OCI-LY7 (cell line): ENCODE measurements around the gene GSN. TPM values are rescaled to one million over a fixed set of nuclear protein-coding genes. Genes with fewer than 3 reads are reported as not detected.

Experiments used
- BruUV-seq: library from RNA; stranded (reverse); fragments of 400-500 nt; replicated peaks from 2 replicates; lab custom pipeline; 2021; lab: Mats Ljungman, UMichigan
- CTCF ChIA-PET: fragments of 300-600 bp; sonication (Branson Sonifier 250); formaldehyde crosslinking; loops from one replicate; lab custom pipeline; 2022; ENCODE audit warnings: antibody characterized with exemption; ENCODE audit not compliant: unreplicated experiment; lab: Charles Lee
- POLR2A ChIA-PET: fragments of 300-600 bp; sonication (Branson Sonifier 250); formaldehyde crosslinking; loops from one replicate; lab custom pipeline; 2022; ENCODE audit warnings: antibody characterized with exemption; lab: Charles Lee
- DNase-seq: peaks from one replicate; pipeline ENCODE4 v3.0.0-alpha.2; 2015; ENCODE audit warnings: low spot score
- H2AFZ ChIP-seq: fragments of 200-600 bp; sonication (generic), shearing (Covaris generic); 2 replicates; pipeline ENCODE4 v1.6.1; 2014; ENCODE audit warnings: mild to moderate bottlenecking, antibody characterized with exemption, low read length, moderate library complexity
- H3K27ac ChIP-seq: fragments of 200-600 bp; sonication (generic); 2 replicates; pipeline ENCODE4 v1.5.1; 2014; ENCODE audit warnings: mixed run types, low read depth, mild to moderate bottlenecking, moderate library complexity, low read length, inconsistent platforms; ENCODE audit not compliant: poor library complexity, severe bottlenecking
- H3K36me3 ChIP-seq: fragments of 200-600 bp; sonication (generic); 2 replicates; pipeline ENCODE4 v1.6.1; 2014; ENCODE audit warnings: mild to moderate bottlenecking, antibody characterized with exemption, low read length, moderate library complexity, mixed read lengths; ENCODE audit not compliant: insufficient read depth
- H3K4me1 ChIP-seq: fragments of 200-600 bp; sonication (generic); 2 replicates; pipeline ENCODE4 v1.5.1; 2014; ENCODE audit warnings: mild to moderate bottlenecking, low read length; ENCODE audit not compliant: insufficient read depth, poor library complexity, severe bottlenecking
- H3K4me2 ChIP-seq: fragments of 200-600 bp; sonication (generic); 2 replicates; pipeline ENCODE4 v1.6.1; 2014; ENCODE audit warnings: mild to moderate bottlenecking, low read length
- H3K4me3 ChIP-seq: fragments of 200-600 bp; sonication (generic); 2 replicates; pipeline ENCODE4 v1.5.1; 2014; ENCODE audit warnings: mild to moderate bottlenecking, low read depth, low read length; ENCODE audit not compliant: poor library complexity, severe bottlenecking
- H3K79me2 ChIP-seq: fragments of 200-600 bp; sonication (generic); 2 replicates; pipeline ENCODE4 v1.6.1; 2016; ENCODE audit warnings: low read depth, mild to moderate bottlenecking, low read length, moderate library complexity, mixed read lengths; ENCODE audit not compliant: insufficient read depth
- H3K9me2 ChIP-seq: fragments of 200-600 bp; sonication (generic); 2 replicates; pipeline ENCODE4 v1.6.1; 2016; ENCODE audit warnings: mild to moderate bottlenecking, low read length, mixed read lengths; ENCODE audit not compliant: insufficient read depth
- H3K9me3 ChIP-seq: fragments of 200-600 bp; sonication (generic); 2 replicates; pipeline ENCODE4 v1.6.1; 2014; ENCODE audit warnings: mild to moderate bottlenecking, mixed run types, low read length, mixed read lengths
- H4K20me1 ChIP-seq: fragments of 200-600 bp; sonication (generic); 2 replicates; pipeline ENCODE4 v1.6.1; 2014; ENCODE audit warnings: mild to moderate bottlenecking, antibody characterized with exemption, low read length, moderate library complexity, mixed read lengths; ENCODE audit not compliant: insufficient read depth
- EZH2phosphoT487 ChIP-seq: fragments of 200-600 bp; sonication (generic); IDR thresholded peaks from 2 replicates; pipeline ENCODE4 v1.6.1; 2018; ENCODE audit warnings: low read depth, borderline replicate concordance, mild to moderate bottlenecking, mixed run types, antibody characterized with exemption, low read length, moderate library complexity, mixed read lengths
- intact Hi-C: fragments of 100-400 bp; cut with micrococcal nuclease; formaldehyde crosslinking; loops from one replicate; pipeline ENCODE4 v1.10.0; 2022; ENCODE audit not compliant: unreplicated experiment
- total RNA-seq, 2 experiments: library from RNA; depleted of rRNA in 1 of 2; stranded (reverse); fragments of >200 nt in 1 of 2; shearing (Covaris generic) in 1 of 2; gene quantifications; 2 replicates each; pipeline ENCODE4 v1.2.3, GENCODE V29; 2014 to 2022
- TF ChIP-seq, protein P1 (sequence below): fragments of 200-600 bp; sonication (generic); conservative IDR thresholded peaks from 2 replicates; pipeline ENCODE4 v1.5.1; 2014; ENCODE audit warnings: mild to moderate bottlenecking, antibody characterized with exemption, low read length, moderate library complexity, mixed read lengths

GSN gene
- total RNA-seq, 2 experiments from 2014 or later: 13.4 to 16.3 TPM

DNA sequence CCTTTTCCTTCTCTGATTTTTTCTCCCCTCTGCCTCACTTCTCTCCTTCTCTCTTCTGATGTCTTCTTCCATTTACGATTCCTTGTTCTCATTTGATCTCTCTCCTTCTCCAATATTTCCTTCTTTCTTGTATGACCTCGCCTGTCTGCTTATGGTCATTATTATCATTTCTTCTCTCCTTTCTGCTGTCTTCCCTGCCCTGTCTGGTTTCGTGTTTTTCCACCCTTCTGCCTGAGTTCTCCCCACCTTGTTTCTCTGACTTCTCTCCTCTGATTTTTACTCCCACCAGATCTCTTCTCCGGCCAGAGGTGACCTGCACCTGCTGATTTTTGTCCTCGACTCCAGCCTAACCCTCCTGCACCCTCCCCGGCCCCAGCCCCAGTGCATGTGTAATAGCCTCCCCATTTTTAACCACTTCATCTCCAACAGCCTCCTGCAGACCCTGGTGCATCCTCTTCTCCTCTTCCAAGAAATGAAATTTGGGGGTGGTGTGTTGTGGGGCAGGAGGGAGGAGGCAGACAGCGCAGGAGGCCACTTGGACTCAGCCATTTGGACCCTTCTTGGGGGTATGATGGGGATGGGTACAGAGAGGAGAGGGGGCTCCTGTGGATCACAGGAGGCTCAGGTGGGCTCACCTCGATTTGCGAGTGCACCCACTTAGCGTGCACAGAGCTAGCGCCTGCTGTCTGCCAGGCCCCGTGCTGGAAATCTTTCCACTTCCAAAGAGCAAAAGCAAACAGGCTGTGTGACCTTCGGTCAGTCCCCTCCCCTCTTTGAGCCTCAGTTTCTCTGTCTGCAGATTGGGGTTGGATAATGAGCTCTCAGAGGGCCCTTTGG lies 32.5 kb downstream of the GSN start:
- no peak for DNase-seq
- Histone ChIP-seq H3K79me2 (no peaks in the 10 kb centered on the region), H3K4me3 (no peak overlapping the region), H2AFZ (no peak overlapping the region), H3K4me1 (peaks cover 3% of the 10 kb centered on the region), H3K4me2 (peak overlapping the region; percentile 10; the same call in 1 of the 2 replicates), H3K9me3 (no peaks in the 10 kb centered on the region), H4K20me1 (no peaks in the 10 kb centered on the region), H3K36me3 (no peaks in the 10 kb centered on the region), H3K27ac (no peak overlapping the region), H3K9me2 (no peaks in the 10 kb centered on the region)
- no TSS peak for BruUV-seq
- CTCF ChIA-PET: interaction anchor here (0.7 kb wide), 1 partner anchor 301 kb away, joined by 3 read pairs; no protein-coding TSS in a partner anchor
- POLR2A ChIA-PET: no interaction called here
- no peak for TF ChIP-seq EZH2phosphoT487
- TF ChIP-seq, protein P1, sequence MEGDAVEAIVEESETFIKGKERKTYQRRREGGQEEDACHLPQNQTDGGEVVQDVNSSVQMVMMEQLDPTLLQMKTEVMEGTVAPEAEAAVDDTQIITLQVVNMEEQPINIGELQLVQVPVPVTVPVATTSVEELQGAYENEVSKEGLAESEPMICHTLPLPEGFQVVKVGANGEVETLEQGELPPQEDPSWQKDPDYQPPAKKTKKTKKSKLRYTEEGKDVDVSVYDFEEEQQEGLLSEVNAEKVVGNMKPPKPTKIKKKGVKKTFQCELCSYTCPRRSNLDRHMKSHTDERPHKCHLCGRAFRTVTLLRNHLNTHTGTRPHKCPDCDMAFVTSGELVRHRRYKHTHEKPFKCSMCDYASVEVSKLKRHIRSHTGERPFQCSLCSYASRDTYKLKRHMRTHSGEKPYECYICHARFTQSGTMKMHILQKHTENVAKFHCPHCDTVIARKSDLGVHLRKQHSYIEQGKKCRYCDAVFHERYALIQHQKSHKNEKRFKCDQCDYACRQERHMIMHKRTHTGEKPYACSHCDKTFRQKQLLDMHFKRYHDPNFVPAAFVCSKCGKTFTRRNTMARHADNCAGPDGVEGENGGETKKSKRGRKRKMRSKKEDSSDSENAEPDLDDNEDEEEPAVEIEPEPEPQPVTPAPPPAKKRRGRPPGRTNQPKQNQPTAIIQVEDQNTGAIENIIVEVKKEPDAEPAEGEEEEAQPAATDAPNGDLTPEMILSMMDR: no peak
- intact Hi-C loops: no loop called here

DNA sequence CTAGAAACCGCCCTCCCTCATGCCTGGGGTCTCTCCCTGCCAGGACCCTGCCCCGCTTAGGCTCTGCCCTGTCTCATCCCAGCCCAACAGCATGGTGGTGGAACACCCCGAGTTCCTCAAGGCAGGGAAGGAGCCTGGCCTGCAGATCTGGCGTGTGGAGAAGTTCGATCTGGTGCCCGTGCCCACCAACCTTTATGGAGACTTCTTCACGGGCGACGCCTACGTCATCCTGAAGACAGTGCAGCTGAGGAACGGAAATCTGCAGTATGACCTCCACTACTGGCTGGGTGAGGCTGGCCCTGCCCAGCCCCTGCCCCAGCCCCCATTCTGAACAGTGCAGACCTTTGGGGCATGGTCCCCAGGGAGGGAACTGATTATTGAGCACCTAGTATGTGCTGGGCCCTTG lies 33.9 kb downstream of the GSN start:
- Histone ChIP-seq H3K4me3 (no peak overlapping the region), H3K79me2 (no peaks in the 10 kb centered on the region), H3K9me2 (no peaks in the 10 kb centered on the region), H3K27ac (no peak overlapping the region), H2AFZ (no peak overlapping the region), H3K9me3 (no peaks in the 10 kb centered on the region), H3K4me2 (no peak overlapping the region), H3K36me3 (no peaks in the 10 kb centered on the region), H4K20me1 (no peaks in the 10 kb centered on the region), H3K4me1 (peaks cover 3% of the 10 kb centered on the region)
- TF ChIP-seq, protein P1: no peak
- TF ChIP-seq EZH2phosphoT487: no peak
- intact Hi-C loops: no loop called here
- BruUV-seq: no TSS peak
- POLR2A ChIA-PET: no interaction called here
- CTCF ChIA-PET: no interaction called here
- no peak for DNase-seq

DNA sequence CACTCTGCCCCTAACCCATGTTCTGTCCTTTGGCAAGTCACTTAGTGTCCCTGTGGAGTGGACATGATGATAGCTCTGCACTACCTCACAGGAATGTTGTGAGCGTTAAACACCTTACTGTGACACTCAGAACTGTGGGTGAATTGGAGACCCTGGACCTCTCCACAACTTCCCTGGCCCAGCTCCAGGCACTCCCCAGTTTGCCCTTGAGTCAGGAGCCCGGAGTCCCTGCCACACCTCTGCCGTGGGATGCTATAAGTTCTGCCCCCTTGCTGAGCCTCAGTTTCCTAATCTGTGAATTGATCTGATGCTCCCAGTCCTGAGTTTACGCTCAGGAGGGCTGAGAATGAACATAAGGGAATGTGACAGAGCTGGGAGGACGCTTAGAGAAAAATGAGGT lies 34.4 kb downstream of the GSN start:
- ChIA-PET CTCF (no interaction called here), POLR2A (no interaction called here)

More for the DNA sequence above, 34.4 kb downstream of the GSN start:
- Histone ChIP-seq H3K4me2 (no peak overlapping the region), H3K4me3 (no peak overlapping the region), H3K9me3 (no peaks in the 10 kb centered on the region), H3K36me3 (no peaks in the 10 kb centered on the region), H3K4me1 (peaks cover 3% of the 10 kb centered on the region), H4K20me1 (no peaks in the 10 kb centered on the region), H3K9me2 (no peaks in the 10 kb centered on the region), H3K27ac (no peak overlapping the region), H2AFZ (no peak overlapping the region), H3K79me2 (no peaks in the 10 kb centered on the region)
- TF ChIP-seq EZH2phosphoT487: no peak
- TF ChIP-seq, protein P1: no peak
- DNase-seq: no peak
- BruUV-seq: no TSS peak
- intact Hi-C loops: no loop called here
